Right lobe of liver (tissue), 4 donors: ENCODE results near the gene CCDC191.

Experiments
- CTCF ChIP-seq, 4 donors: fragments of 200-600 bp in 3 of 4; fragments of 450-650 bp in 1 of 4; IDR thresholded peaks; one replicate each; pipeline versions ENCODE4 v1.5.1 to v1.8.0; 2016 to 2022; ENCODE audit warnings: antibody characterized with exemption in 4 of 4, mild to moderate bottlenecking in 2 of 4
- POLR2A ChIP-seq: fragments of 450-650 bp; IDR thresholded peaks from one replicate; pipeline ENCODE4 v1.6.1; 2017; ENCODE audit warnings: antibody characterized with exemption, mild to moderate bottlenecking
- donor health status: DM: no; HTN: no; CAD: no.
- donor health status: DM: no; HTN: no; CAD: no.
- donor health status: DM: no; HTN: yes; CAD: no.

GRCh38 chr3:114076711-114077110 is 20.4 kb upstream of the CCDC191 start:
- TF ChIP-seq CTCF (IDR thresholded peaks at IDR 0.05) (no peak), POLR2A (no peak)
